GM21723 (cell line): ENCODE data around the gene ERMP1.
"Not testable (repeated sequence)": the region's sequence is repeated elsewhere in the genome, so short reads cannot be mapped to it uniquely, and the experiment has no call there.

Experiments used
- ATAC-seq: cut with Tn5 transposase; IDR thresholded peaks from one replicate; pipeline ENCODE4 v1.9.1; 2021; ENCODE audit warnings: mild to moderate bottlenecking, moderate library complexity; ENCODE audit not compliant: unreplicated experiment

The ERMP1 gene

DNA sequence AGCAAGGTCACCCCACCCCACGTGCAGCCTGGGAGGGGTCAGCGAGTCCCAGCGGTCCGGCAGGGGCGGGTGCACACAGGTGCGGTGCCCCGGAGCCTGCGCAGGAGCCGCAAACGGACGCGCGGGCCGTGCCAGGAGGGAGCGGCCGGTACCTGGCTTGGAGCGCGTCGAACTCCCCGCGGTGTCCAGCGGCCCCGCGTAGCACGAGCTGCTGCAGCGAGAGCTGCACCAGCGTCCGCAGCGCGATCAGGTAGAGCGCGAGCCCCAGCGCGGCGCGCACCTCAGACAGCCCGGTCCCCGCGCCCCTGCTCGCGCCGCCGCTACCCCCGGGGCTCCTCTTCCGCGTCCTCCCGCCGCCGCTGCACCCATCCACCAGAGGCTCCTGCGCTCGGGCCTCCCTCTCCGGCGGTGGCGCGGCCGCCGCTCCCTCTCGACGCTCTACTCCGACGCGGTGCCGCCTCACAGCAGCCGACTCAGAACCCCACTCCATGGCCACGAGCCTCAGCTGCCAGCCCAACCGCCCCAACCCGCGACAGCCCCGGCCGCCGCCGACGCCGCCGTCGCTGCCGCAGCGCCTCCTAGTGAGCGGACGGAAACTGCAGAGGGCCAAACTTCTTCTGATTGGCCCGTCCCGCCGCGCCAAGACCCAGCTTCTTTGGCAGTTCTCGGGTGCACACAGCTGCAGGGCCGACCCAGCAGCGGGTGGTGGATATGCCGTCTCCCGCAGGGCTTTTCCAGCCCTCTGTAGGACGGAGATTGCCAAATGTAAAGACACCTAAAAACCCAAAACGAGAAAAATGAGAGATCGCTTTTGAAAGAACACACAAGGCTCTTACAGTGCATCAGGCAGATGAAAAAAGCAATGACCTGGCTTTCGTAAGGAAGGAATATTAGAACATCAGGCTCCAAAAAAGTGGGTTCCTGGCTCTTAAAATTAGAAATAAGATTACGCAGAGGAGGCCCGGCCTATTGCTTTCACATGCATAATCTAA is at the start of gene ERMP1:
Gene ERMP1, minus strand, starts transcription at position 580 of the 992 bp plus-strand sequence. Its CDS starts 90 bp downstream, at position 490.
- ATAC-seq = peak; percentile 82

DNA sequence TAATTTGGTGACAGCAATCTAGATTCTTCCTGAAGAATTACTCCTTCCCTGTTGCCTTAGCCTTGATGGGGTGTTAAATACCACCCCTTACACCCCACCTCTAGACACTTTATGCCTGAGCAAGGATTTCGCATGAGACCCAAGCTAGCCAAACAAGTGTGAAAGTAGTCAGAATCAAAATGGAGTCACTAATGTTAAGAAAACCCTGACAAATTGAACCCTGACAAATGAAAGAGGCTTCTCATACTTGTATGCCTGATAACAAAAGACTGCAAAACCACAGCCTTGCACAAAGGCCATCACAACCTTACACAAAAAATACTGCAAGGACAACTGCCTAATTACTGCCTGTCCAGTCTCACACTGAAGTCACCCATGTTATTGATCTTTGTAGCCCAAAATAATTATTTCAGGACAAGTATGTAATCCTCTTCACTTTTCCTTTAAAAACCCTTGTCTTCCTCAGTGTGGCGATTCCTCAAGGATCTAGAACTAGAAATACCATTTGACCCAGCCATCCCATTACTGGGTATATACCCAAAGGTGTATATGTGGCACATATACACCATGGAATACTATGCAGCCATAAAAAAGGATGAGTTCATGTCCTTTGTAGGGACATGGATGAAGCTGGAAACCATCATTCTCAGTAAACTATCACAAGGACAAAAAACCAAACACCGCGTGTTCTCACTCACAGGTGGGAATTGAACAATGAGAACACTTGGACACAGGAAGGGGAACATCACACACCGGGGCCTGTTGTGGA is 49.5 kb upstream of the ERMP1 start:
- not testable (repeated sequence) for ATAC-seq

- ATAC-seq = no peak
These were observed 46.7 kb upstream of the ERMP1 start for GRCh38 chr9:5879419-5880181.

GRCh38 chr9:5876711-5877110 is 43.8 kb upstream of the ERMP1 start:
- no peak for ATAC-seq

- no peak for ATAC-seq
These were observed 43.1 kb upstream of the ERMP1 start for GRCh38 chr9:5876026-5876425.

DNA sequence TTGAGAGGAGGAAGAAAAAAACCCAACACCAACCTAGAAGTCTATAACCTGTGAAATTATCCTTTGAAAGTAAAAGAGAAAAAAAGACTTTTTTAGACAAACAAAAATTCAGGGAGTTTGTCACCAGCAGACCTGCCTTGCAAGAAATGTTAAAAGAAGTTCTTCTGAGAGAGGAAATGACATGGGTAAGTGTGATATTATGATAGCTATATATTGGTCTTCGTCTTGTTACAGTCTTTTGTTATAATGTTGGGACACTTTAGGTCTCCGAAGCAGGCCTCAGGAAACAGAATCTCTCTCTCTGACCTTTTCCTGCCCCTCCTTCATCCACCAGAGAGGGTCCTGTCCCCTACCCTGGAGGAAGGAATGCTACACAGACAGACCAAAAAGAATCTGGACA is 41.1 kb upstream of the ERMP1 start:
- no peak for ATAC-seq

- ATAC-seq = no peak
These were observed 40.5 kb upstream of the ERMP1 start for GRCh38 chr9:5873439-5873838.

DNA sequence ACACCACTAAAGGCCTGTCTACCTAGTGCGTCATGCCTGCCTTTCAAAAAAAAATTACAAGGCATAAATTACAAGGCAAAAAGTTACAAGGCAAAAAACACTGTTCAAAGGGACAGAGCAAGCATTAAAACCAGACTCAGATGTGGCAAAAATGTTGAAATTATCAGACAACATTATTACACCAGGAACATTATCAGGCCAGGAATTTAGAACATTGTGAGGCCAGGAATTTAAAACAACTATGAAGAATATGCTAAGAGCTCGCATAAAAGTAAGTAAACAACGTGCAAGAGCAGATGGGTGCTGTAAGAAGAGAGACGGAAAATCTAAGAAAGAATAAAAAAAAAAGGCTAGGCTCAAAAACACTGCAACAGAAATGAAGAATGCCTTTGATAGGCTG is 39.6 kb upstream of the ERMP1 start:
- no peak for ATAC-seq

- no peak for ATAC-seq
These were observed 38.9 kb upstream of the ERMP1 start for GRCh38 chr9:5871785-5872184.

- ATAC-seq = no peak
These were observed 37.8 kb upstream of the ERMP1 start for GRCh38 chr9:5870691-5871090.

DNA sequence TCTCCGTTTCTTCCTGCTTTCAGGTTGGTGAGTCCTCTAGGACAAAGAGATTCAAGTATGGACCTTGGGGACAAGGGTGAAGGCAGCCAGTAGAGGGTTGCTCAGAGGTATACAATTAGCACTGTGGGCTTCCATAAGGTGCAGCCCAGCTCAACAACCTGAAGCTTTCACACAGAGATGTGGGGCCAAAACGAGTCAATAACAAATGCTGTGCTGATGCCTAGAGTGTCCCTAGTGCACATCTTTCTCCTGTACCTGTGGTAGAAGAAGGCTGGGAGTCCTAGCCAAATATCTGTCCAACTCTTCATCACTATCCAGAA is 37.1 kb upstream of the ERMP1 start:
- ATAC-seq = no peak

DNA sequence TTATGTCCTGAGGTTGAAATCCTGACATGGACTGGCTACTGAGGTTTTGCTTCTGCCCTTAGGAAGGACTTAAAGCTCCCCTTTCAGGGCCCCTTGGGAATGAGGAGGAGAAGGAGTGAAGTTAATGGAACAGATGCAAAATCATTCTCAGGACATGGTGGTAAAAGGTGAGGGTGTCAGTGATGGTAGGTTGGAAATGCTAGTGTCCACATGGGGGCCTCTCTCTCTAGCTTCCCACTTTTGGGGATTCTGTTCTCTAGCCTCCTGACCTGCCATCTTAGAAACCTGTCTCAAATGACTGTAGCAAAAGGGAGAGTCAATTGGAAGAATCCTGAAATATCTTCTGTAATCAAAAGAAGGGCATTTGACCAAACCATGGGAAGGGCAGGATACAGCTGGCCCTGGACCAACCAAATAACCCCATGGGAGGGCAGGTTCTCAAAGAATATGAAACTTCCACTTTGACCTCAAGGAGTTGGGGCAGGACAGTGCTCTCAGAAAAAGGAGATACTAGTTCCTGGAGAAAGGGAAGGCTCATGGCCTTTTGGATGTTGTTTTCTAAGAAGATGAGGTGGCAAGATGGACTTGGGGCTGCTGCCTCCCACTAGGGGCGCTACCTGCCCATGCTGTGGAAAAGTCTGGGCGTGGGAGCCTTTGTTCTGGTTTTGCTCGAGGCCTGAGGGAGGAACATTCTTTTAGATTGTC is 36.5 kb upstream of the ERMP1 start:
- ATAC-seq = no peak

- no peak for ATAC-seq
These were observed 35.3 kb upstream of the ERMP1 start for GRCh38 chr9:5868235-5868634.

- no peak for ATAC-seq
These were observed 33.8 kb upstream of the ERMP1 start for GRCh38 chr9:5866685-5867084.

- ATAC-seq = no peak
These were observed 33.4 kb upstream of the ERMP1 start for GRCh38 chr9:5866272-5866671.

DNA sequence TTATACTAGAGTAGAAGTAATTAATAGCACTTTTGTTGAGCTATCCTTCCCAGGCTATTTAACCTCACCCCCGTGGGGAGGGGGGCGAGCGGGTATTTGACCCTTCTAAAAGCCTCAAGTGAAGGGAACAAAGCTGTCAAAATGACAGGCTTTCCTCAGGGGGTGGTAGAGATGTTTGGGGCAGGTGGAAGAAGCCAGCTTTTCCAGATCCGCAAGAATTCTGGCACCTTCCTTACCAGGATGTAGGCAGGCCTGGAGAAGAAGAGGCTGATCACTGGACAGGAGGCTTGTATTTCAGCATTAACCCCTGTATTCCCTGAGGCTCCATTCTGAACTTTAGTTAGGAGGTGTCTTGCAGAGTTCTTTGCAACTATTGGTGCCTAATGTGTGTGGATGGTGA is 31.5 kb upstream of the ERMP1 start:
- no peak for ATAC-seq

DNA sequence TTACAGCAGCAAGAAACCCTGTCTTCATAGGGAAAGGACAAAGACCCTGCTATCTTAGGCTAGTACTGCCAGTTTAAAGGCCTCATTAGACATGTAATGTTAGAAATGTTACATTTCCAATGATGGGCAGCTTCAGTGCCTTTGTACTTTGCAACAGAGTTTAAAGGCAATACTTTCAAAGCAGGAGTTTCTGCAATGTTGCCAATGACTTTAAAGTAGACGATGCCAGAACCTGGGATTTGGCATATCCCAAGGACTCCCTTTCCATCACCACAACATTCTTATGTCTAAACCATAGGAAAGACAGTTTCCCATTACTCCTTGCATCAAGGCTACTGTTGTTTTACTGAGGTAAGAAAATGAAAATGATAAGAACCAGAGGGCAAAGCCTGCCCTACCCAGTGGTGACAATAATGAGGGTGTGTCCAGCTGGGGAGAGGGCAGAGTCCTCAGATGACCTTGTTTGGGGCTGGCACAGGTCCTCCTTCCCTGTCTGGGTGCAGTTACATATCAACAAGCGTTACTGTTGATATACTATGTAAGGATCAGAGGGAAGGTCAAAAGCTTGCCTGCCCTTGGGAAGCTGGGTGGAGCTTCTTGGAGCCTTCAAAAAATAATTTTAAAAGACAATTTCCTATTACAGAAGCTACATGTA is 30.3 kb upstream of the ERMP1 start:
- ATAC-seq = no peak

DNA sequence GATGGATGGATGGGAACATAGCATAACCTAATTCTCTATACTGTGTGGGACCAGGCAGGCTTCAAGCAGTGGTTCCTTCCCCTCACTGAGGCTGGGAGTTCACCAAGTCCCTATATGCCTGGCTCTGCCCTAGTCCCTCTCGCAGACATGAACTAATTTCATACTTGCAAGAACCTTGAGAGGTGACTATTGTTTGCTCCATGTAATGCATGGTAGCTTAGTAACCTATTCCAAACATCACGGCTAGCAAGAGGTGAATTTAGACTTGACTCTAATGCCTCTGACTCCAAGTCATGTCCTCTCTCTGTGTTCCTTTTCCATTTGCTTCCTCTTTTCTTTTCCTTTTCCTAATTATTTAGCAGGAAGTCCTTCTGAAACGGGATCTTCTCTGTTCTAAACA is 25.9 kb upstream of the ERMP1 start:
- no peak for ATAC-seq

- no peak for ATAC-seq
These were observed 25.0 kb upstream of the ERMP1 start for GRCh38 chr9:5857928-5858327.
